RWPE1 (cell line): ENCODE measurements around the gene SPIN2A.
A peak's percentile ranks its signal among the peaks of the same experiment; 100 is the strongest.
"Not testable (repeated sequence)": the region's sequence is repeated elsewhere in the genome, so short reads cannot be mapped to it uniquely, and the experiment has no call there.

Source experiments
- CTCF ChIA-PET: fragments of 350-600 bp; sonication (Branson Sonifier 250); formaldehyde crosslinking; extraction: SDS; loops from one replicate; lab custom pipeline; 2021; lab: Yijun Ruan, JAX
- POLR2A ChIA-PET: fragments of 400-600 bp; formaldehyde crosslinking; extraction: SDS; loops from one replicate; lab custom pipeline; 2020; ENCODE audit warnings: antibody characterized with exemption; ENCODE audit not compliant: low non-redundant PET; lab: Yijun Ruan, JAX
- DNase-seq: peaks from one replicate; pipeline ENCODE4 v3.0.0; 2012; ENCODE audit warnings: low spot score
- H3K27ac ChIP-seq: fragments of 450-650 bp; 2 replicates; pipeline ENCODE4 v1.5.1; 2017
- CTCF ChIP-seq: fragments of 450-650 bp; conservative IDR thresholded peaks from 2 replicates; pipeline ENCODE4 v1.5.1; 2017; ENCODE audit warnings: low read depth, mild to moderate bottlenecking

SPIN2A gene

GRCh38 chrX:57121816-57122215 lies 15.4 kb downstream of the SPIN2A start:
- H3K27ac ChIP-seq, result peak overlapping the region; percentile 76
- CTCF ChIA-PET, result no interaction called here
- POLR2A ChIA-PET, result no interaction called here
- DNase-seq, result no peak
- no peak for TF ChIP-seq CTCF

GRCh38 chrX:57121162-57121755 lies 15.9 kb downstream of the SPIN2A start, which contains the start of gene SPIN2B:
SPIN2B (minus strand) TSS chrX:57121548.
- POLR2A ChIA-PET, result no interaction called here
- peak; percentile 55 for DNase-seq
- CTCF ChIA-PET, result no interaction called here
- peak within 1 kb of the TSS; percentile 76 for H3K27ac ChIP-seq
- 0 out of 2 replicates have a peak, but pooled peaks have one; percentile 14 for TF ChIP-seq CTCF

- DNase-seq, CTCF ChIA-PET, POLR2A ChIA-PET: not testable (repeated sequence)
- peak overlapping the region; percentile 76 for H3K27ac ChIP-seq
Observed at GRCh38 chrX:57120619-57121161, 16.5 kb downstream of the SPIN2A start.

DNA sequence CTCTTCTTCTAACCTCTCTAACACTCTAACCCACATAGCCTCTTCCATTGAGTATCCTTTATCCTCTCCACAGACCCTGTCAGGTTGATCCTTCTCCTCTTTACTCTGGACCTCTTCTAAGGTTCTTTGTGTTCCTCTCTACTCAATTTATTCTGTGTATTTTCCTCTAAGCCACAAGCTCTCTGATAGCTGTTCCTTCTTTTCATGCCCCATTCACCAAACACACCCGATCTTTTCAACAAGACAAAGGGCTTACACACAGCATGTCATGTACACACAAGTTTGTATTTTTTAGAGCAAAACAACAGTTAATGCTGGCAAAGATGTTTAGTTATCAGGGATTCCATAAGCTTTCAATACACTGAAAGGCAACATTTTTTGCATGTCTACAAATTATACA lies 17.8 kb downstream of the SPIN2A start:
- no peak for TF ChIP-seq CTCF
- ChIA-PET CTCF (no interaction called here), POLR2A (no interaction called here)
- DNase-seq, result no peak
- no peak overlapping the region for H3K27ac ChIP-seq

GRCh38 chrX:57117566-57117965 lies 19.6 kb downstream of the SPIN2A start:
- CTCF ChIA-PET, H3K27ac ChIP-seq, POLR2A ChIA-PET, DNase-seq: not testable (repeated sequence)

DNA sequence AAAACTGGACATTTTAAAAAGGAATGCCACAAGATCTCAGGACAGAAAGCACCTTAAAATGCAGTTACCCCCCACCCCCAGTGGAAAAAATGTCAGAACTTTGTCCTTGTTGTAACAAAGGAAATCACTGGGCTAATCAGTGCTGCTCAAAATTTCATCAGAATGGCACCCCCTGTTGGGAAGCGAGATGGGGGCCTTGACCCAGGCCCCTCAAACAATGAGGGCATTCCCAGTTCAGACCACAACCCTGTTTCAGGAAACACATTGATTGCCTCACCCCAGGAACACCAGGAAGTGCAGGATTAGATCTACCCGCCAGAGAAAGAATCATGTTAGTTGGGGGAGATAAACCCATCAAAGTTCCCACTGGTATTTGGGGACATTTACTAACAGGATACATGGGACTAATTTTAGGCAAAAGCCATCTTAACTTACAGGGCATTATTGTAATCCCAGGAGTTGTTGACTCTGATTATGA lies 32.2 kb downstream of the SPIN2A start:
- ChIA-PET POLR2A (no interaction called here), CTCF (no interaction called here)
- TF ChIP-seq CTCF, result no peak
- no peak overlapping the region for H3K27ac ChIP-seq
- DNase-seq, result no peak

DNA sequence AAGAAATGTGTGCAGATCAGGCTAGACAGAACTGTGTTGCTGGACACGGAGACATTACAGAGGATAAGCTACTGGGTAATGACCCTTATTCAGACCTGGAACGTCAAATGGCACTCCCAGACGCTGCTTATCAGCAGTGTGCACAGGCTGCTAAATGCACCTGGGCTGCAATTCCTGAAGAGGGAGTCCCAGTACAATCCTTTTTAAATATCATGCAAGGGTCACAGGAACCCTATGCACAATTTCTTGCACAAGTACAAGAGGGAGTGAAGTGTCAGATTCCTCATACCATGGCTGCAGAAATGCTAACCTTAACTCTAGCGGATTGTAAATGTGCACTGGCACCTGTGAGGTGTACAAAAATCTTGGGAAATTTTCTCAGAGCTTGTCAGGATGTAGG lies 32.8 kb downstream of the SPIN2A start:
- TF ChIP-seq CTCF, result no peak
- CTCF ChIA-PET, result no interaction called here
- H3K27ac ChIP-seq, result no peak overlapping the region
- POLR2A ChIA-PET, result no interaction called here
- no peak for DNase-seq
